HCT116 (cell line): ENCODE results near the gene KRTAP10-1. TPM values are rescaled to one million over a fixed set of nuclear protein-coding genes. Genes with fewer than 3 reads are reported as not detected.

Experiments
- ATAC-seq: fragments of 200-7000 bp; cut with Tn5 transposase; 2 replicates; pipeline ENCODE4 v1.9.1; 2020; ENCODE audit warnings: mild to moderate bottlenecking, moderate library complexity
- BruUV-seq: library from RNA; stranded (reverse); fragments of 400-500 nt; replicated peaks from 2 replicates; lab custom pipeline; 2021; lab: Mats Ljungman, UMichigan
- CTCF ChIA-PET: fragments of 300-600 bp; sonication (Branson Sonifier 250); formaldehyde crosslinking; loops from one replicate; lab custom pipeline; 2021; ENCODE audit warnings: antibody characterized with exemption; lab: Charles Lee
- POLR2A ChIA-PET: fragments of 300-600, 350-600 bp; sonication (Branson Sonifier 250); formaldehyde crosslinking; loops from one replicate; lab custom pipeline; 2021; ENCODE audit warnings: antibody characterized with exemption; lab: Charles Lee
- RAD21 ChIA-PET, 2 experiments: fragments of 300-600 bp; sonication (Branson Sonifier 250); formaldehyde crosslinking; loops; one replicate each; lab custom pipeline; 2023; ENCODE audit warnings: low total read pairs in 2 of 2; ENCODE audit not compliant: uncharacterized antibody in 2 of 2, unreplicated experiment in 2 of 2, low non-redundant PET in 1 of 2; lab: Charles Lee
- DNase-seq: peaks from one replicate; pipeline ENCODE4 v3.0.0-alpha.2; 2010; ENCODE audit warnings: low read depth, low spot score
- H2AFZ ChIP-seq: fragments of 200-600 bp; shearing (Covaris generic), sonication (generic); 2 replicates; pipeline ENCODE4 v1.6.1; 2017; ENCODE audit warnings: low read depth, mixed run types, mixed read lengths, antibody characterized with exemption, low read length; ENCODE audit not compliant: poor library complexity, severe bottlenecking
- H3K27ac ChIP-seq: 2 replicates; pipeline ENCODE4 v1.5.1; 2012; ENCODE audit warnings: low read depth, low read length
- H3K27me3 ChIP-seq: fragments of 200-600 bp; sonication (generic); 2 replicates; pipeline ENCODE4 v1.6.1; 2016; ENCODE audit warnings: mixed run types, low read length, mixed read lengths; ENCODE audit not compliant: insufficient read depth
- H3K36me3 ChIP-seq, 2 experiments: fragments of 200-500 bp in 1 of 2; fragments of 200-600 bp in 1 of 2; sonication (Bioruptor generic) in 1 of 2; sonication (generic) in 1 of 2; 2 replicates each; pipeline versions ENCODE4 v1.5.1 to v1.6.1; 2014 to 2016; ENCODE audit warnings: low read length in 2 of 2, inconsistent platforms in 1 of 2, mixed read lengths in 1 of 2, mixed run types in 1 of 2; ENCODE audit not compliant: insufficient read depth in 2 of 2, control insufficient read depth in 1 of 2
- H3K4me1 ChIP-seq, 2 experiments: fragments of 200-600 bp in 1 of 2; sonication (generic) in 1 of 2; 2 replicates each; pipeline versions ENCODE4 v1.5.1 to v1.6.1; 2012 to 2017; ENCODE audit warnings: low read length in 2 of 2, inconsistent platforms in 1 of 2, mild to moderate bottlenecking in 1 of 2, mixed read lengths in 1 of 2, mixed run types in 1 of 2, moderate library complexity in 1 of 2; ENCODE audit not compliant: insufficient read depth in 2 of 2, control insufficient read depth in 1 of 2
- H3K4me2 ChIP-seq: fragments of 200-600 bp; sonication (generic); 2 replicates; pipeline ENCODE4 v1.6.1; 2017; ENCODE audit warnings: mixed run types, low read length, mixed read lengths
- H3K4me3 ChIP-seq, 2 experiments: fragments of 200-600 bp in 1 of 2; sonication (generic) in 1 of 2; replicated peaks in 1 of 2; 2 replicates each; pipeline ENCODE4 v1.5.1; 2011 to 2016; ENCODE audit warnings: low read length in 2 of 2, control low read depth in 1 of 2, low read depth in 1 of 2, mild to moderate bottlenecking in 1 of 2, mixed read lengths in 1 of 2, mixed run types in 1 of 2
- H3K79me2 ChIP-seq: fragments of 200-600 bp; sonication (generic); 2 replicates; pipeline ENCODE4 v1.6.1; 2017; ENCODE audit warnings: mild to moderate bottlenecking, mixed run types, low read length, moderate library complexity, mixed read lengths; ENCODE audit not compliant: insufficient read depth
- H3K9ac ChIP-seq: fragments of 200-600 bp; sonication (generic); 2 replicates; pipeline ENCODE4 v1.6.1; 2016; ENCODE audit warnings: low read length, mixed read lengths
- H3K9me2 ChIP-seq: fragments of 200-600 bp; sonication (generic), shearing (Covaris generic); 2 replicates; pipeline ENCODE4 v1.6.1; 2017; ENCODE audit warnings: mixed run types, mild to moderate bottlenecking, moderate library complexity; ENCODE audit not compliant: insufficient read depth
- H3K9me3 ChIP-seq, 2 experiments: fragments of 200-500 bp in 1 of 2; fragments of 200-600 bp in 1 of 2; sonication (Bioruptor generic) in 1 of 2; sonication (generic) in 1 of 2; 2 replicates each; pipeline ENCODE4 v1.6.1; 2014 to 2017; ENCODE audit warnings: low read length in 2 of 2, mixed read lengths in 2 of 2, inconsistent platforms in 1 of 2, low read depth in 1 of 2, mild to moderate bottlenecking in 1 of 2, mixed run types in 1 of 2, moderate library complexity in 1 of 2; ENCODE audit not compliant: control insufficient read depth in 1 of 2, insufficient read depth in 1 of 2
- H4K20me1 ChIP-seq: fragments of 200-600 bp; sonication (generic), shearing (Covaris generic); 2 replicates; pipeline ENCODE4 v1.6.1; 2017; ENCODE audit warnings: mixed run types, mild to moderate bottlenecking, moderate library complexity; ENCODE audit not compliant: insufficient read depth
- CBX3 ChIP-seq: IDR thresholded peaks from 2 replicates; pipeline ENCODE4 v1.6.1; 2012; ENCODE audit warnings: low read depth
- CEBPB ChIP-seq: IDR thresholded peaks from 2 replicates; pipeline ENCODE4 v1.6.1; 2012; ENCODE audit warnings: low read depth
- FOSL1 ChIP-seq: IDR thresholded peaks from 2 replicates; pipeline ENCODE4 v1.6.1; 2012; ENCODE audit warnings: low read depth
- JUND ChIP-seq: IDR thresholded peaks from 2 replicates; pipeline ENCODE4 v1.6.1; 2012
- POLR2AphosphoS5 ChIP-seq: IDR thresholded peaks from 2 replicates; pipeline ENCODE4 v1.6.1; 2011; ENCODE audit warnings: mild to moderate bottlenecking, low read depth, low read length, moderate library complexity
- SIN3A ChIP-seq: IDR thresholded peaks from 2 replicates; pipeline ENCODE4 v1.6.1; 2012; ENCODE audit warnings: low read depth
- SP1 ChIP-seq: IDR thresholded peaks from 2 replicates; pipeline ENCODE4 v1.6.1; 2012; ENCODE audit warnings: low read depth
- SRF ChIP-seq: IDR thresholded peaks from 2 replicates; pipeline ENCODE4 v1.6.1; 2012; ENCODE audit warnings: low read depth
- TCF7L2 ChIP-seq: IDR thresholded peaks from 2 replicates; pipeline ENCODE4 v1.7.0; 2011; ENCODE audit warnings: borderline replicate concordance, inconsistent platforms; ENCODE audit not compliant: insufficient read depth, insufficient read length; ENCODE audit errors: extremely low read depth
- ZFX ChIP-seq: fragments of 450-650 bp; IDR thresholded peaks from 2 replicates; pipeline ENCODE4 v1.6.1; 2017
- ZNF274 ChIP-seq: fragments of 200-500 bp; sonication (Bioruptor generic); IDR thresholded peaks from 2 replicates; pipeline ENCODE4 v1.6.1; 2014; ENCODE audit warnings: mild to moderate bottlenecking, low read depth, low read length, inconsistent platforms
- intact Hi-C: fragments of 100-400 bp; cut with micrococcal nuclease; formaldehyde crosslinking; loops from 2 replicates; pipeline ENCODE4 v1.10.0; 2022
- total RNA-seq: library from RNA; stranded (reverse); gene quantifications from one replicate; pipeline ENCODE4 v1.2.1, GENCODE V29; 2021; ENCODE audit not compliant: unreplicated experiment
- TF ChIP-seq, protein P1 (sequence below): IDR thresholded peaks from 2 replicates; pipeline ENCODE4 v1.6.1; 2012
- TF ChIP-seq, protein P2 (sequence below): IDR thresholded peaks from 2 replicates; pipeline ENCODE4 v1.6.1; 2011; ENCODE audit warnings: mild to moderate bottlenecking, low read length, moderate library complexity; ENCODE audit not compliant: insufficient replicate concordance; ENCODE audit errors: extremely low read depth
- TF ChIP-seq, protein P3 (sequence below): IDR thresholded peaks from 2 replicates; pipeline ENCODE4 v1.6.1; 2012; ENCODE audit warnings: low read depth

The KRTAP10-1 gene
- total RNA-seq, 1 experiment from 2014 or later, result not detected

DNA sequence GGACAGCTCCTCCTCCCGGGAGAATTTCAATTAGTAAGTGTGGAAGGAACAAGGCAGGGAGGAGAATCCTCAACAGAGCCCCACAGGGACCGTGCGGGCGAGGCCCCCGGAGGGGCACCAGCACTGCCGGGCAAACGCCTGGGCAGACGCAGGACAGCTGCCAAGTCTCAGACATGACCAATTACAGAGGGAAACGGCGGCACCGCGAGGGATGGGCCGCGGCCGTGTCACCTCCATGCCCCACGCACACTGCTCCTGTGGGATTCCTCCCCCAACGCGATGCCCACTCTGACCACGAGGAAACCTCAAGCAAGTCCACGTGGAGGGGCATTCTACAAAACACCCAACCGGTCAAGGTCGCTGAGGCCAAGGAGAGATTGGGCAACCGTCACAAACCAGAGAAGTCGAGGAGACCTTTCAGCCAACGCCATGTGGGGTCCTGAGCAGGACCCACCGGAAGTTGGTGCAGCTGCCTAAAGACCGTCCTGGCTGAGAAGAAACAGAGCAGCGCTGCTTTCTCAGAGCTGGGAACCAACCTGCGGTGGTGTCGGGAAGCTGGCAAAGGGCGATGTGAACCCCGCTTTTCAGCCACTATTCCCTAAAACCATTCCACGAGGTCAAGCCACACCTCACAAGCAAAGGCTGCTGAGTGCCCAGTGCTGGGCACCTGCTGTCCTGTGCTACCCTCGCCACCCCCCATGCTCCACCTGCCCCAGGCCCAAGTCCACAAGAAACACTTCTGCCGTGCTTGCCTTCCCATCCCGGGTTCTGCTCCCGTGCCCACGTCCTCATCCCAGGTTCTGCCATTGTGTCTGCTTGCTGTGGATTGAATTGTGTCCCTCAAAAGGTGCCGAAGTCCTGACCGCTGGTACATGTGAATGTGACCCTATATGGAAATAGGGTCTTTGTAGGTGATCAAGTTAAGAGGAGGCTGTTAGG, 32.1 kb upstream of the KRTAP10-1 start:
- ATAC-seq (no peak), DNase-seq (no peak)
- no peaks in the 10 kb centered on the region for H3K79me2 ChIP-seq
- no peaks in the 10 kb centered on the region for H3K9me2 ChIP-seq
- no peaks in the 10 kb centered on the region for H3K36me3 ChIP-seq
- no peak overlapping the region for H3K27ac ChIP-seq
- ChIA-PET RAD21 (no interaction called here), CTCF (no interaction called here), POLR2A (no interaction called here)
- TF ChIP-seq SP1 (no peak), POLR2AphosphoS5 (no peak), ZFX (no peak), FOSL1 (no peak)
- TF ChIP-seq, protein P1, sequence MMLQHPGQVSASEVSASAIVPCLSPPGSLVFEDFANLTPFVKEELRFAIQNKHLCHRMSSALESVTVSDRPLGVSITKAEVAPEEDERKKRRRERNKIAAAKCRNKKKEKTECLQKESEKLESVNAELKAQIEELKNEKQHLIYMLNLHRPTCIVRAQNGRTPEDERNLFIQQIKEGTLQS, result no peak
- H4K20me1 ChIP-seq, result no peaks in the 10 kb centered on the region
- no peak overlapping the region for H3K9ac ChIP-seq
- peaks cover 6% of the 10 kb centered on the region for H3K27me3 ChIP-seq
- peaks cover 0 to 3% of the 10 kb centered on the region in 2 experiments; a peak in 1 of 4 replicates for H3K4me1 ChIP-seq
- BruUV-seq, result no TSS peak
- H3K4me2 ChIP-seq, result no peak overlapping the region
- H3K4me3 ChIP-seq, result no peak overlapping the region
- intact Hi-C loops, result no loop called here
- H3K9me3 ChIP-seq, result peaks cover 0 to 4% of the 10 kb centered on the region in 2 experiments; a peak in 2 of 4 replicates
- H2AFZ ChIP-seq, result no peak overlapping the region

DNA sequence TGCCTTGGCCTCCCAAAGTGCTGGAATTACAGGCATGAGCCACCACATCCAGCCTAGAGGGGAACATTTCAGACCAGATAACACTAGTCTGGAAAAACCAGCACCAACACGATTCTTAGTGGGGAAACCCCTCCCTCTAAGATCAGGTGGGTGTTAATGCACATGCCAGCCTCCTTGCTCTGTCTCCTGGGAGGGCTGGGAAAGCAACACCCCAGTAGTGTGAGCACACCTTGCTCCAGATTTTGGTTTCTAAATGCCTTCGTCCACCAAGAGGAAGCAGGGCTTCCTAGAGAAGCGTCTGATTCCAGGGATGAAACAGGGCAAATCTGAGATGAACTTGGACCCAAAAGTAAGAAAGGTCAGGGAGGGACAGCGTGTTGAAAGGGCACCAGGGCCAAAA, 31.3 kb upstream of the KRTAP10-1 start:
- DNase-seq, result no peak
- H3K4me2 ChIP-seq, result no peak overlapping the region
- ChIA-PET CTCF (no interaction called here), POLR2A (no interaction called here), RAD21 (no interaction called here)
- no peak overlapping the region for H2AFZ ChIP-seq
- intact Hi-C loops, result no loop called here
- no peaks in the 10 kb centered on the region for H3K79me2 ChIP-seq
- no peak overlapping the region for H3K9ac ChIP-seq
- H4K20me1 ChIP-seq, result no peaks in the 10 kb centered on the region
- no TSS peak for BruUV-seq
- ATAC-seq, result no peak
- no peak overlapping the region for H3K27ac ChIP-seq
- no peak overlapping the region for H3K4me3 ChIP-seq
- no peaks in the 10 kb centered on the region for H3K9me2 ChIP-seq
- peaks cover 0 to 3% of the 10 kb centered on the region in 2 experiments; a peak in 1 of 4 replicates for H3K4me1 ChIP-seq
- no peaks in the 10 kb centered on the region for H3K36me3 ChIP-seq
- H3K9me3 ChIP-seq, result no peaks in the 10 kb centered on the region
- peaks cover 6% of the 10 kb centered on the region for H3K27me3 ChIP-seq
- TF ChIP-seq ZNF274 (no peak), JUND (no peak), SRF (no peak), POLR2AphosphoS5 (no peak), CEBPB (no peak), ZFX (no peak), TCF7L2 (no peak), CBX3 (no peak), SIN3A (no peak)
- TF ChIP-seq, protein P2, sequence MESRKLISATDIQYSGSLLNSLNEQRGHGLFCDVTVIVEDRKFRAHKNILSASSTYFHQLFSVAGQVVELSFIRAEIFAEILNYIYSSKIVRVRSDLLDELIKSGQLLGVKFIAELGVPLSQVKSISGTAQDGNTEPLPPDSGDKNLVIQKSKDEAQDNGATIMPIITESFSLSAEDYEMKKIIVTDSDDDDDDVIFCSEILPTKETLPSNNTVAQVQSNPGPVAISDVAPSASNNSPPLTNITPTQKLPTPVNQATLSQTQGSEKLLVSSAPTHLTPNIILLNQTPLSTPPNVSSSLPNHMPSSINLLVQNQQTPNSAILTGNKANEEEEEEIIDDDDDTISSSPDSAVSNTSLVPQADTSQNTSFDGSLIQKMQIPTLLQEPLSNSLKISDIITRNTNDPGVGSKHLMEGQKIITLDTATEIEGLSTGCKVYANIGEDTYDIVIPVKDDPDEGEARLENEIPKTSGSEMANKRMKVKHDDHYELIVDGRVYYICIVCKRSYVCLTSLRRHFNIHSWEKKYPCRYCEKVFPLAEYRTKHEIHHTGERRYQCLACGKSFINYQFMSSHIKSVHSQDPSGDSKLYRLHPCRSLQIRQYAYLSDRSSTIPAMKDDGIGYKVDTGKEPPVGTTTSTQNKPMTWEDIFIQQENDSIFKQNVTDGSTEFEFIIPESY, result no peak
- TF ChIP-seq, protein P3, sequence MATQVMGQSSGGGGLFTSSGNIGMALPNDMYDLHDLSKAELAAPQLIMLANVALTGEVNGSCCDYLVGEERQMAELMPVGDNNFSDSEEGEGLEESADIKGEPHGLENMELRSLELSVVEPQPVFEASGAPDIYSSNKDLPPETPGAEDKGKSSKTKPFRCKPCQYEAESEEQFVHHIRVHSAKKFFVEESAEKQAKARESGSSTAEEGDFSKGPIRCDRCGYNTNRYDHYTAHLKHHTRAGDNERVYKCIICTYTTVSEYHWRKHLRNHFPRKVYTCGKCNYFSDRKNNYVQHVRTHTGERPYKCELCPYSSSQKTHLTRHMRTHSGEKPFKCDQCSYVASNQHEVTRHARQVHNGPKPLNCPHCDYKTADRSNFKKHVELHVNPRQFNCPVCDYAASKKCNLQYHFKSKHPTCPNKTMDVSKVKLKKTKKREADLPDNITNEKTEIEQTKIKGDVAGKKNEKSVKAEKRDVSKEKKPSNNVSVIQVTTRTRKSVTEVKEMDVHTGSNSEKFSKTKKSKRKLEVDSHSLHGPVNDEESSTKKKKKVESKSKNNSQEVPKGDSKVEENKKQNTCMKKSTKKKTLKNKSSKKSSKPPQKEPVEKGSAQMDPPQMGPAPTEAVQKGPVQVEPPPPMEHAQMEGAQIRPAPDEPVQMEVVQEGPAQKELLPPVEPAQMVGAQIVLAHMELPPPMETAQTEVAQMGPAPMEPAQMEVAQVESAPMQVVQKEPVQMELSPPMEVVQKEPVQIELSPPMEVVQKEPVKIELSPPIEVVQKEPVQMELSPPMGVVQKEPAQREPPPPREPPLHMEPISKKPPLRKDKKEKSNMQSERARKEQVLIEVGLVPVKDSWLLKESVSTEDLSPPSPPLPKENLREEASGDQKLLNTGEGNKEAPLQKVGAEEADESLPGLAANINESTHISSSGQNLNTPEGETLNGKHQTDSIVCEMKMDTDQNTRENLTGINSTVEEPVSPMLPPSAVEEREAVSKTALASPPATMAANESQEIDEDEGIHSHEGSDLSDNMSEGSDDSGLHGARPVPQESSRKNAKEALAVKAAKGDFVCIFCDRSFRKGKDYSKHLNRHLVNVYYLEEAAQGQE, result no peak
